Right lobe of liver (tissue), 6 donors: Measurements from ENCODE around the gene ALDH3A2. TPM values are rescaled to one million over a fixed set of nuclear protein-coding genes. Genes with fewer than 3 reads are reported as not detected.
A peak's percentile ranks its signal among the peaks of the same experiment; 100 is the strongest.

ENCODE experiments used
- ATAC-seq, 4 donors: fragments of 200-7000 bp; cut with Tn5 transposase; one replicate each; pipeline ENCODE4 v1.9.1; 2020; ENCODE audit warnings: mild to moderate bottlenecking in 4 of 4, moderate library complexity in 4 of 4
- DNase-seq, 3 donors: peaks; one replicate each; pipeline ENCODE4 v3.0.0-alpha.2; 2020
- H3K27ac ChIP-seq, 3 donors: fragments of 200-600 bp; one replicate each; pipeline ENCODE4 v1.8.0; 2022
- H3K27me3 ChIP-seq, 2 donors: fragments of 200-600 bp; one replicate each; pipeline ENCODE4 v1.8.0; 2022
- H3K36me3 ChIP-seq, 4 donors: fragments of 200-600 bp; sonication (generic) in 1 of 4; one replicate each; pipeline versions ENCODE4 v1.5.1 to v1.8.0; 2017 to 2022; ENCODE audit warnings: control low read depth in 1 of 4
- H3K4me1 ChIP-seq, 4 donors: fragments of 200-600 bp; sonication (generic) in 1 of 4; one replicate each; pipeline versions ENCODE4 v1.5.1 to v1.8.0; 2017 to 2022; ENCODE audit warnings: control low read depth in 1 of 4
- H3K4me3 ChIP-seq, 3 donors: fragments of 200-600 bp; one replicate each; pipeline ENCODE4 v1.8.0; 2022
- H3K9me3 ChIP-seq, 4 donors: fragments of 200-600 bp; sonication (generic) in 1 of 4; one replicate each; pipeline versions ENCODE4 v1.5.1 to v1.8.0; 2017 to 2022; ENCODE audit warnings: control low read depth in 1 of 4
- POLR2A ChIP-seq: fragments of 450-650 bp; IDR thresholded peaks from one replicate; pipeline ENCODE4 v1.6.1; 2017; ENCODE audit warnings: antibody characterized with exemption, mild to moderate bottlenecking
- WGBS: methylation state at CpG from one replicate; pipeline ENCODE4 v1.1.6; 2018; ENCODE audit warnings: low coverage, low lambda C conversion rate; ENCODE audit not compliant: insufficient coverage; ENCODE audit errors: missing lambda C conversion rate; 5-methylcytosine and 5-hydroxymethylcytosine counted together
- intact Hi-C, 2 donors: fragments of 100-400 bp; cut with DNase I; formaldehyde crosslinking; loops; one replicate each; pipeline versions ENCODE4 v1.11.2 to v1.14.1; 2022
- total RNA-seq, 6 experiments: library from RNA; depleted of rRNA in 2 of 6; stranded (reverse); fragments of >200 nt in 2 of 6; fragmentation: NEBNext Ultra II Directional in 3 of 6; extraction: Animal tissue kit (Norgen Biotek cat#: 25700) in 3 of 6; gene quantifications; one replicate each; pipeline versions ENCODE4 v1.1.0 to v1.2.4, GENCODE V29; 2016 to 2023
- TF ChIP-seq, protein P1 (sequence below), 4 donors: fragments of 200-600 bp in 3 of 4; fragments of 450-650 bp in 1 of 4; IDR thresholded peaks; one replicate each; pipeline versions ENCODE4 v1.5.1 to v1.8.0; 2016 to 2022; ENCODE audit warnings: antibody characterized with exemption in 4 of 4, mild to moderate bottlenecking in 2 of 4
- donor health status: DM: no; HTN: yes; CAD: no.
- donor health status: DM: no; HTN: no; CAD: no.
- donor health status: DM: no; HTN: no; CAD: no.
- donor health status: DM: no; HTN: yes; CAD: no.
- donor health status: DM: no; HTN: yes; CAD: no.

ALDH3A2 gene
- total RNA-seq, 6 experiments from 2014 or later, result 102 to 264 (median 182) TPM

DNA sequence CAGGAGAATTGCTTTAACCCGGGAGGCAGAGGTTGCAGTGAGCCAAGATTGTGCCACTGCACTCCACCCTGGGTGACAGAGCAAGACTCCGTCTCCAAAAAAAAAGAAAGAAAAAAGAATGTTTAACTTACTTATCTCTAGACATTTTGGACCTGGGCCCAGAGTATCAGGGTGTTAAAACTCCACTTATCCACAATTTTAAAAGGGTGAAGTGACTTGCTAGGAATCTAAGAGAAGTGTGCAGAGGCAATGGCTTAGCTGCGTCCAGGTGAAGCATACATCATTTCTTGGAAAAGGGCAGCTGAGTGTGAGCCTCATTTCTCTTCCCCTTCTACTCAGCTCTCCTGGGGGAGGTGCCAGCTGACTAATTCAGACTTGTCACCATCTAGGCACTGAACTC is 25.1 kb downstream of the ALDH3A2 start:
- DNase-seq (no peak), ATAC-seq (no peak)
- no peak for TF ChIP-seq POLR2A
- TF ChIP-seq, protein P1, sequence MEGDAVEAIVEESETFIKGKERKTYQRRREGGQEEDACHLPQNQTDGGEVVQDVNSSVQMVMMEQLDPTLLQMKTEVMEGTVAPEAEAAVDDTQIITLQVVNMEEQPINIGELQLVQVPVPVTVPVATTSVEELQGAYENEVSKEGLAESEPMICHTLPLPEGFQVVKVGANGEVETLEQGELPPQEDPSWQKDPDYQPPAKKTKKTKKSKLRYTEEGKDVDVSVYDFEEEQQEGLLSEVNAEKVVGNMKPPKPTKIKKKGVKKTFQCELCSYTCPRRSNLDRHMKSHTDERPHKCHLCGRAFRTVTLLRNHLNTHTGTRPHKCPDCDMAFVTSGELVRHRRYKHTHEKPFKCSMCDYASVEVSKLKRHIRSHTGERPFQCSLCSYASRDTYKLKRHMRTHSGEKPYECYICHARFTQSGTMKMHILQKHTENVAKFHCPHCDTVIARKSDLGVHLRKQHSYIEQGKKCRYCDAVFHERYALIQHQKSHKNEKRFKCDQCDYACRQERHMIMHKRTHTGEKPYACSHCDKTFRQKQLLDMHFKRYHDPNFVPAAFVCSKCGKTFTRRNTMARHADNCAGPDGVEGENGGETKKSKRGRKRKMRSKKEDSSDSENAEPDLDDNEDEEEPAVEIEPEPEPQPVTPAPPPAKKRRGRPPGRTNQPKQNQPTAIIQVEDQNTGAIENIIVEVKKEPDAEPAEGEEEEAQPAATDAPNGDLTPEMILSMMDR (IDR thresholded peaks at IDR 0.05), result no peak
- Histone ChIP-seq H3K27ac (peak overlapping the region in 1 of 3 donors; percentile 73), H3K9me3 (no peaks in the 10 kb centered on the region), H3K27me3 (no peaks in the 10 kb centered on the region), H3K4me1 (peaks cover 0 to 55% (median 23%) of the 10 kb centered on the region in 4 donors), H3K36me3 (peaks cover 0 to 37% (median 3%) of the 10 kb centered on the region in 4 donors), H3K4me3 (no peak overlapping the region)
- intact Hi-C loops, result no loop called here
- 21% methylated on average over 3 of the region's 3 CpGs for WGBS

DNA sequence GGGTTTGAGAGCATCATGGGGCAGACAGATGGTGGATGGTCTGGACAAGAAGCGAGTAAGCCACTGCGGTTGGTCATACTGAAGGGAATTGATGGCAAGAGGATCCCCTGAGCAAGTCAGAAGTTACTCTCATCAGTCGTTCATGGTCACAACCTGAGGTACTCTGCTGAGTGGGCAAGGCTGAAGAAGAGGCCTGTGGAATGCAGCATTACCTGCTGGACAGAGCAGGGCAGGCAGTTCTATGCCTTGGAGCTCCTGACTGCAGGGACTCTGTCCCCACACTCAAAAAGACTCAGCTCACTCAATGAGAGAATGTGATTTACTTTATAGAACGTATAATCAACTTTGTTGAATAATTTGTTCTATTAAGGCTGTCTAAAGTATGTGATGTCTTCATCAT is 28.3 kb downstream of the ALDH3A2 start:
- Histone ChIP-seq H3K27me3 (no peaks in the 10 kb centered on the region), H3K9me3 (no peaks in the 10 kb centered on the region), H3K27ac (no peak overlapping the region), H3K4me1 (peaks cover 0 to 24% (median 13%) of the 10 kb centered on the region in 4 donors), H3K36me3 (peaks cover 0 to 30% (median 3%) of the 10 kb centered on the region in 4 donors), H3K4me3 (no peak overlapping the region)
- ATAC-seq, result no peak
- WGBS, result 93% methylated on average over 2 of the region's 4 CpGs
- no peak for DNase-seq
- no peak for TF ChIP-seq POLR2A
- TF ChIP-seq, protein P1 (IDR thresholded peaks at IDR 0.05), result no peak
- intact Hi-C loops, result no loop called here

DNA sequence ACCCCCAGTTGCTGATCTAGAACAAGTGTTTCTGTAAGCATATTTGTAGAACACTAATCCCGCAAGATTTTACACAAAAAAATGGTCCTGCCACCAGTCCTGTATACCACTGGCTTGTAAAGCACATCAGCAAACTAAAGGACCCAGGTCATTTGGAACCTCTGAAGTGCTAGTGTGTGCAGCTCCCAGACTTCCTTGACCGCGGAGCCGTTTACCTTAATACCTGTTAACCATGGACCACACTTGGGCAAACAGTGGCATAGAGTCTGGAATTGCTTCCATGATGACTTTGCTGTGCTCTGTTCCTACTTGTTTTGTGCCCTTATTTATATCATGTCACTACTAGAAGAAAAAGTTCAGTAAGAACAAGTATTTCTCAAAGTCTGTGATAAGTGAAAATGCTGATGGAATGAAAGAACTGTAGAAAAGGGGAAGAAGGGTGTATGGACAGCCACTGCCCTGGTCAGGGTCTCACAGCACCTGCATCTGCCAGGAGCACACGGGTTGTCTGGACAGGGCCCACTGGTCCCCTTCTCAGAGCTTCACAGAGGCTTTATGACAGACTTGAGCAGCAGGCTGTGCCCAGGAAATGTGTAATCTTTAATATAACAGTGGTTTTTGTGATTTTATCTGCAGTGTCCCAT is 29.3 kb downstream of the ALDH3A2 start:
- intact Hi-C loops, result no loop called here
- Histone ChIP-seq H3K4me3 (no peak overlapping the region), H3K4me1 (peaks cover 0 to 17% (median 9%) of the 10 kb centered on the region in 4 donors), H3K27ac (no peak overlapping the region), H3K9me3 (no peaks in the 10 kb centered on the region), H3K27me3 (no peaks in the 10 kb centered on the region), H3K36me3 (peaks cover 0 to 30% (median 3%) of the 10 kb centered on the region in 4 donors)
- TF ChIP-seq POLR2A, result no peak
- TF ChIP-seq, protein P1 (IDR thresholded peaks at IDR 0.05), result no peak
- 93% methylated on average over 5 of the region's 5 CpGs for WGBS
- no peak for DNase-seq
- no peak for ATAC-seq

GRCh38 chr17:19678581-19679453 is 30.3 kb downstream of the ALDH3A2 start:
- ATAC-seq, result peak; percentile 48 to 64 (median 54)
- WGBS, result 62% methylated on average over 10 of the region's 18 CpGs

More at GRCh38 chr17:19678581-19679453, 30.3 kb downstream of the ALDH3A2 start:
- Histone ChIP-seq H3K27ac (no peak overlapping the region), H3K9me3 (no peaks in the 10 kb centered on the region), H3K4me3 (no peak overlapping the region), H3K27me3 (no peaks in the 10 kb centered on the region), H3K36me3 (peaks cover 0 to 26% (median 3%) of the 10 kb centered on the region in 4 donors), H3K4me1 (peaks cover 0 to 9% (median 4%) of the 10 kb centered on the region in 4 donors)
- intact Hi-C loops, result no loop called here
- DNase-seq, result no peak
- TF ChIP-seq POLR2A, result no peak
- TF ChIP-seq, protein P1 (IDR thresholded peaks at IDR 0.05), result no peak
